ENCODE results near the gene THOC1.

The THOC1 gene

DNA sequence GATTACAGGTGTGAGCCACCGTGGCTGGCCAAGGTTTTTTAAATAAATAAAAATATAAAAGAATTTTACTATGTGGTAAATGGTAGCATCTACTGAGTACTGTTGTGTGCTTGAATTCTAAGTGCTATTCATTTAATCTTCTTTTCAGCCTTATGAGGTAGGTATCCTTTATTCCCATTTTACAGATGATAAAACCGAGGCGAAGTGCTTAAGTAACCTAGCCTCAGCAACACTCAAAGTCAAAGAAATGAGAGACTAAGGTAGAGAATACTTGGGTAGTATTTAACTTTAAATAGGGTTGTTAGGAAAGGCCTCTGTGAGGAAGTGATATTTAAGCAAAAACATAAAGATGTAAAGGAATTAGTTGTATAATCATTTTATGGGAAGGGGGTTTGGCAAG is 5.7 kb upstream of the THOC1 start:
- Histone ChIP-seq H3K27ac (ENCODE audit: low read depth, low read length) (no peak overlapping the region), H3K36me3 (ENCODE audit: insufficient read depth, low read length) (no peaks in the 10 kb centered on the region), H3K9me3 (ENCODE audit: low read length) (no peaks in the 10 kb centered on the region), H3K4me1 (ENCODE audit: insufficient read depth, low read length) (peaks cover 10% of the 10 kb centered on the region), H3K27me3 (ENCODE audit: control insufficient read depth in 1 of 2, insufficient read depth in 2 of 2, low read length in 2 of 2) (no peaks in the 10 kb centered on the region), H3K4me3 (ENCODE audit: low read depth in 1 of 2, low read length in 2 of 2) (no peak overlapping the region), H3K9ac (ENCODE audit: low read length) (no peak overlapping the region)

DNA sequence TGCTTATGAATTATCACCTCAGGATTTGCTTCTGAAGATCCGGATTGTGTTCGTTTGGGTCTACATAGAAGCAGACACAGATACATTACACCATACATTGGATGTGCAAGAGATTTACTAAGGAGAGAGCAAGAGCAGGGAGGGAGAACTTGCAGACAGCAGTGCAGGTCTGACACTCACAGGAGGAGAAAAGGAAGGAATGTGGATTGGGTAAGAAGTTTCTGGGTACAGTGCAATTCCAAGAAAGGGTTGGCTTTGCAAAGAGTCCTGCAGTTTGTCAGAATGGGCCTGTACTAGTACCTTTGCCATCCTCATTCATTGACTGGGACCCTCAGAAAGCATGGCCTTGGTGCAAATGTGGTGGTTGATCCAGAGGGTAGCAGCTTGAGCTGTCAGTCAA is 4.8 kb upstream of the THOC1 start:
- no peaks in the 10 kb centered on the region for H3K27me3 ChIP-seq (ENCODE audit: control insufficient read depth in 1 of 2, insufficient read depth in 2 of 2, low read length in 2 of 2)
- H3K9me3 ChIP-seq (ENCODE audit: low read length) = no peaks in the 10 kb centered on the region
- H3K4me3 ChIP-seq (ENCODE audit: low read depth in 1 of 2, low read length in 2 of 2) = no peak overlapping the region
- peaks cover 11% of the 10 kb centered on the region for H3K4me1 ChIP-seq (ENCODE audit: insufficient read depth, low read length)
- no peaks in the 10 kb centered on the region for H3K36me3 ChIP-seq (ENCODE audit: insufficient read depth, low read length)
- no peak overlapping the region for H3K27ac ChIP-seq (ENCODE audit: low read depth, low read length)
- H3K9ac ChIP-seq (ENCODE audit: low read length) = no peak overlapping the region

DNA sequence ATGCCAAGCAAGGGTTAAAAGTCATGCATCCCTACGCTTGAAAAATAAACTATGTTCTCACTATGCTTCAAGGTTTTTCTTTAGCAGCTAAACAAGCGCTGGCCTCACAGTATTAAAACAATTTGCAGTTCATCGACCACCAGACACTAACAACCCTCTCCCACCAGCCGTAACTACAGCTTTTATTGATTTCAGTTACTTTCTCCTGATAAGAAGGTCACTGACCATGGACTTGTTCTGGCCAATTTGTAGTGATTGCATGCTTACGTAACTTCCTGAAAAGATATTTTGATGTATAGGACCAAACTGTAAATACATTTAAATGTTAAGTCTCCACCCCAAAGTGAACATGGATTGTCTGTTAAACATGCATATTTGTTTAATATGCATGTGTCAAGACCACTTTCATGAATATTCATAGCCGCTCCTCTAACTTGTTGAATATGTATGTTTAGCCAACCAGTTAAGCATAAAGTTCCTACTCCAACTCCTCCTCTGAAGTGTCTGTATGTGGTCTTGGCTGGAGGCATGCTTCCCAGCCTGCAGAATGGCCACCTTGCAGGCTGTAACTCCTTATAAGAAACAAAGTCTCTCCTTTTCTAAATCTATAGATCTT is 1.7 kb upstream of the THOC1 start:
- H3K4me3 ChIP-seq (ENCODE audit: low read depth in 1 of 2, low read length in 2 of 2) = peak overlapping the region in 1 of 2 donors; percentile 98

DNA sequence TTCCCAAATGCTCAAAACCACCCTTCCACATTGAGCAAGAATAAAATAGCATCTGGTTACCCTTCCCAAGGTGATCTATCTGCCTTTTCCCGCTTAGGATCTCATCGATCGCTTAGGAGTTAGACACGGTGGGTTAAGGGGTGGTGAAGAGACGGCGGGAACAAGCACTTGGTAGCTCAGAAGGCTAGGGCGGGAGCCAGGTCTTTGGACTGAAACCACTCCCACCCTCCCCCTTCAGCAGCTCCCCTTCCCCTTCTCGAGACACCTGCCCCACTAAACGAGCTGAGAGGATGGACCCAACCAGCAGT is 513 bp downstream of the THOC1 start:
- peak overlapping the region; percentile 96 for H3K27ac ChIP-seq (ENCODE audit: low read depth, low read length)
- no peaks in the 10 kb centered on the region for H3K9me3 ChIP-seq (ENCODE audit: low read length)
- peak overlapping the region; percentile 97 for H3K9ac ChIP-seq (ENCODE audit: low read length)
- peak overlapping the region; percentile 94 to 98 for H3K4me3 ChIP-seq (ENCODE audit: low read depth in 1 of 2, low read length in 2 of 2)
- no peaks in the 10 kb centered on the region for H3K27me3 ChIP-seq (ENCODE audit: control insufficient read depth in 1 of 2, insufficient read depth in 2 of 2, low read length in 2 of 2)
- H3K4me1 ChIP-seq (ENCODE audit: insufficient read depth, low read length) = peaks cover 14% of the 10 kb centered on the region
- peaks cover 20% of the 10 kb centered on the region for H3K36me3 ChIP-seq (ENCODE audit: insufficient read depth, low read length)

More for the DNA sequence above, 1.7 kb upstream of the THOC1 start:
- Histone ChIP-seq H3K9me3 (ENCODE audit: low read length) (no peaks in the 10 kb centered on the region), H3K27me3 (ENCODE audit: control insufficient read depth in 1 of 2, insufficient read depth in 2 of 2, low read length in 2 of 2) (no peaks in the 10 kb centered on the region), H3K4me1 (ENCODE audit: insufficient read depth, low read length) (peaks cover 14% of the 10 kb centered on the region), H3K27ac (ENCODE audit: low read depth, low read length) (no peak overlapping the region), H3K36me3 (ENCODE audit: insufficient read depth, low read length) (peaks cover 3% of the 10 kb centered on the region), H3K9ac (ENCODE audit: low read length) (no peak overlapping the region)

DNA sequence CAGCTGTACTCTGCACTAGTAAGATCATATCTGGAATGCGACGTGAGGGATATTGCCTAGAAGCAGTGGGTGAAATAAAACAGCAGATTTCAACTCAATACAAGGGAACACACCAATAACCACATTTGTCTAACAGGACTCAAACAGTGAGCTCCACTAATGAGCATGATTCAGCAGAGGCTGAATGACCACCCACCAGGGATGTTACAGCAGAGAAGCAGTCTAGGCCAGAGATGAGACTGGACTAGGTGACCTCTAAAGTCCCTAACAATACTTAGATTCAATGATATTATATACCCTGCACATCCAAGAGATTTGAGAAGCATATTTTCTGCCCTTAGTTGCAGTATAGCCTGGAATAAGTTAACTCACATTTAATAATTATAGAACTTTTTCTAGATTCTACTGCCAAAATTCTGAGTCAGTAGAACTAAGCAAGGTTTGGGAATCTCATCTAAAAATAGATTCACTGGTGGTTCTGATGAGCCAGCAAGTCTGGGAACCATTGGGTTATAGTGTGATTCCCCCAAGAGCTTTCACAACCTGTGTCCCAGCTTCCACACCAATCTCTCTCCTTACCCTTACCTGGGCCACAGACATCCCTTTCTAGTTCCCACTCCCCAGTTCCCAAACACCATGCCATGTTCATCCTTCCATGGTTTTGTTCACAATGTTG is 6.3 kb downstream of the THOC1 start:
- Histone ChIP-seq H3K27me3 (ENCODE audit: control insufficient read depth in 1 of 2, insufficient read depth in 2 of 2, low read length in 2 of 2) (no peaks in the 10 kb centered on the region), H3K27ac (ENCODE audit: low read depth, low read length) (no peak overlapping the region), H3K36me3 (ENCODE audit: insufficient read depth, low read length) (peaks cover 55% of the 10 kb centered on the region), H3K9me3 (ENCODE audit: low read length) (no peaks in the 10 kb centered on the region), H3K4me3 (ENCODE audit: low read depth in 1 of 2, low read length in 2 of 2) (no peak overlapping the region), H3K4me1 (ENCODE audit: insufficient read depth, low read length) (no peaks in the 10 kb centered on the region), H3K9ac (ENCODE audit: low read length) (no peak overlapping the region)

DNA sequence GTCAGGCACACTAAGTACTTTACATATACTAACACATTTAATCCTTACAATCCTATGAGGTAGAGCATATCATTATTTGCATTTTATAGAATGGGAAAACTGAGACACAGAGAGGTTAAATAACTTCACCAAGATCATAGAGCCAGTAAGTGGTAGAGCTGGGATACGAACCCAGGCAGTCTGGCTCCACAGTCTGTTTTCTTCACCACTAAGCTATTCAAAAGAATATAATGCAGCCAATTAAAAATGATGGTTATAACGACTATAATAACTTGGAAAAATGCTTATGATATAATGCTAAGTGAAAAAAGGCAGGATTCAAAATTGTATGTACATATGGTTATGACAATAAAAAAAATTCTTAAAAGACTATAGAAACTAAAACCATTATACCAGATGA is 7.3 kb downstream of the THOC1 start:
- H3K9ac ChIP-seq (ENCODE audit: low read length) = no peak overlapping the region
- no peaks in the 10 kb centered on the region for H3K9me3 ChIP-seq (ENCODE audit: low read length)
- H3K27ac ChIP-seq (ENCODE audit: low read depth, low read length) = no peak overlapping the region
- no peaks in the 10 kb centered on the region for H3K4me1 ChIP-seq (ENCODE audit: insufficient read depth, low read length)
- H3K36me3 ChIP-seq (ENCODE audit: insufficient read depth, low read length) = peaks cover 64% of the 10 kb centered on the region
- no peak overlapping the region for H3K4me3 ChIP-seq (ENCODE audit: low read depth in 1 of 2, low read length in 2 of 2)
- no peaks in the 10 kb centered on the region for H3K27me3 ChIP-seq (ENCODE audit: control insufficient read depth in 1 of 2, insufficient read depth in 2 of 2, low read length in 2 of 2)

DNA sequence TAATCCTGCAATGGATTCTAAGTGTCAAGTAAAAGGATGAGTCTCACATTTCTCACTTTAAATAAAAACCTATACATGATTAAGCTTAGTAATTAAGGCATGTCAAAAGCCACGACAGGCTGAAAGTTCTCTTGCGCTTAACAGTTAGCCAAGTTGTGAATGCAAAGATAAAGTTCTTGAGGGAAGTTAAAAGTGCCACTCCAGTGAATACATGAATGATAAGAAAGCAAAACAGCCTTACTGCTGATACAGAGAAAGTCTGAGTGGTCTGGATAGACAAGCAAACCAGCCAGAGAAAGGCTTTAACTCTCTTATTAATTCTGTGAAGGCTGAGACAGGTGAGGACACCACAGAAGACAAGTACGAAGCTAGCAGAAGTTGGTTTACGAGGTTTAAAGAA is 12.7 kb downstream of the THOC1 start:
- Histone ChIP-seq H3K9ac (ENCODE audit: low read length) (no peak overlapping the region), H3K27ac (ENCODE audit: low read depth, low read length) (no peak overlapping the region), H3K27me3 (ENCODE audit: control insufficient read depth in 1 of 2, insufficient read depth in 2 of 2, low read length in 2 of 2) (no peaks in the 10 kb centered on the region), H3K9me3 (ENCODE audit: low read length) (no peaks in the 10 kb centered on the region), H3K4me3 (ENCODE audit: low read depth in 1 of 2, low read length in 2 of 2) (no peak overlapping the region), H3K36me3 (ENCODE audit: insufficient read depth, low read length) (peaks cover 78% of the 10 kb centered on the region), H3K4me1 (ENCODE audit: insufficient read depth, low read length) (no peaks in the 10 kb centered on the region)

DNA sequence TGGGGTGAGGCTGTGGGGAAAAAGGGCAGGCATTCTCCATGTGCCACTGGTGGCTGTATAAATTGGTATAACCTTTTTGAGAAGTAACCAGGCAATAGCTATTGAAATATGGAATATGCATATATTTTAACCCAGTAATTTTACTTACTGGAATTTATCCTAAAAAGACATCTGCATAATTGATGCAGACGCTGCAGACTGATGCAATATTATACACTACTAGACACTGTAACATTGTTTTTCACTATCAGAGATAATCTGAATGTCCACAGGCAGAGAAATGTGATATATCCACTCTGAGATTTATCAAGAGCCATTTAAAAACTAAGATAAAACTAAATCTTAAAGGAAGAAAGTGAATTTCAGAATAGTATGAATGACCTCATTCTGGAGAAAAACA is 14.7 kb downstream of the THOC1 start:
- Histone ChIP-seq H3K27me3 (ENCODE audit: control insufficient read depth in 1 of 2, insufficient read depth in 2 of 2, low read length in 2 of 2) (no peaks in the 10 kb centered on the region), H3K27ac (ENCODE audit: low read depth, low read length) (no peak overlapping the region), H3K36me3 (ENCODE audit: insufficient read depth, low read length) (peaks cover 68% of the 10 kb centered on the region), H3K4me1 (ENCODE audit: insufficient read depth, low read length) (no peaks in the 10 kb centered on the region), H3K9me3 (ENCODE audit: low read length) (no peaks in the 10 kb centered on the region), H3K4me3 (ENCODE audit: low read depth in 1 of 2, low read length in 2 of 2) (no peak overlapping the region), H3K9ac (ENCODE audit: low read length) (no peak overlapping the region)

DNA sequence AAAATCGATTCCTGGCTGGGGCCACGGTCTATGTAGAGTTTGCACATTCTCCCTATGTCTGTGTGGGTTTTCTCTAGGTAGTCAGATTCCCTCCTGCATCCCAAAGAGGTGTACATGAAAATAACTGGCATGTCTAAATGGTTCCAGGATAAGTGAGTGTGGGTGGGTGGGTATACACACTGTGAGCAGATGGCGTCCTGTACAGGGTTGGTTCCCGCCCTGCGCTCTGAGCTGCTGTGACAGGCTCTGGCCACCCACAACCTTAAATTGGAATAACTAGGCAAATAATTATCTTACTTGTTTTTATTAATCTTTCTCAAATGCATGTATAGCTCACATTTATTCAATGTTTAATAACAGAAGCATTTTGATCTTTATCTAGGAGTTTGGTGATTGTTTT is 16.3 kb downstream of the THOC1 start:
- H3K9ac ChIP-seq (ENCODE audit: low read length) = no peak overlapping the region
- no peaks in the 10 kb centered on the region for H3K9me3 ChIP-seq (ENCODE audit: low read length)
- H3K4me1 ChIP-seq (ENCODE audit: insufficient read depth, low read length) = no peaks in the 10 kb centered on the region
- H3K36me3 ChIP-seq (ENCODE audit: insufficient read depth, low read length) = peaks cover 69% of the 10 kb centered on the region
- H3K4me3 ChIP-seq (ENCODE audit: low read depth in 1 of 2, low read length in 2 of 2) = no peak overlapping the region
- no peak overlapping the region for H3K27ac ChIP-seq (ENCODE audit: low read depth, low read length)
- H3K27me3 ChIP-seq (ENCODE audit: control insufficient read depth in 1 of 2, insufficient read depth in 2 of 2, low read length in 2 of 2) = no peaks in the 10 kb centered on the region

DNA sequence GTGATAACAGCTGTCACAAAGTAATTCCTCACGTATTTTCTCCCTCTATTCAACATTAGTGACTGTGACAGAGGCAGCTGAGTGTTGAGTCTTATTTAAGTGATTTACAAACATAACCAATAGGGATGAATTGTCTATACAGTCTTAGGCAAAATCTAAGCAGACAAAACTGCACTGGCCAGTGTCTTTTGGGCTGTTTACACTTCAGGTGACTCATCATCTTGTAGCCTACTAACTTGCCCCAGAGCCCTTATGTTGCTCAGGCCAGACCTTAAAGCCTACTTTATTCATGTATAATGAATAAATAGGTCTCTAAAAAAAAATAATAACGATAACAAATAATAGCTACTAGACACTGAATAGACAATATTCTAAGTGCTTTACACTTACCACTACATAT is 17.2 kb downstream of the THOC1 start:
- Histone ChIP-seq H3K36me3 (ENCODE audit: insufficient read depth, low read length) (peaks cover 61% of the 10 kb centered on the region), H3K27ac (ENCODE audit: low read depth, low read length) (no peak overlapping the region), H3K9ac (ENCODE audit: low read length) (no peak overlapping the region), H3K4me3 (ENCODE audit: low read depth in 1 of 2, low read length in 2 of 2) (no peak overlapping the region), H3K9me3 (ENCODE audit: low read length) (no peaks in the 10 kb centered on the region), H3K4me1 (ENCODE audit: insufficient read depth, low read length) (no peaks in the 10 kb centered on the region), H3K27me3 (ENCODE audit: control insufficient read depth in 1 of 2, insufficient read depth in 2 of 2, low read length in 2 of 2) (no peaks in the 10 kb centered on the region)

DNA sequence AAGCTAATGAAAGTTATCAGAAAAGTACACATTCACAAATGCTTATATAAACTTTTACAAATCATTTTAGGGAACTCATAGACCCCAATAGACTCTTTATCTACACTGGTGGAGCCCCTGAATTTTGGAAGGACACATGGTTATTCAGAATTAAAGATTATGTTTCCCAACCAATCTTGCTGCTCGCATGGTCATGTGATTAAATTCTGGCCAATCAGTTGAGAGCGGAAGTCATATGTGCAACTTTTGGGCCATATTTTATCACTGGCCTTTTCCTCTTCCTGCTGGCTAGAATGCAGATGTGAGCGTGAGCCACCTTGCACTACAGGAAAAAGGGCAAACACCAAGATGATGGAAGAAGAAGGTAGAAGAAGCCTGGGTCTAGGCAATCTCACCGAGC is 19.8 kb downstream of the THOC1 start:
- Histone ChIP-seq H3K9me3 (ENCODE audit: low read length) (no peaks in the 10 kb centered on the region), H3K4me3 (ENCODE audit: low read depth in 1 of 2, low read length in 2 of 2) (no peak overlapping the region), H3K36me3 (ENCODE audit: insufficient read depth, low read length) (peaks cover 58% of the 10 kb centered on the region), H3K27me3 (ENCODE audit: control insufficient read depth in 1 of 2, insufficient read depth in 2 of 2, low read length in 2 of 2) (no peaks in the 10 kb centered on the region), H3K4me1 (ENCODE audit: insufficient read depth, low read length) (no peaks in the 10 kb centered on the region), H3K9ac (ENCODE audit: low read length) (no peak overlapping the region), H3K27ac (ENCODE audit: low read depth, low read length) (no peak overlapping the region)

DNA sequence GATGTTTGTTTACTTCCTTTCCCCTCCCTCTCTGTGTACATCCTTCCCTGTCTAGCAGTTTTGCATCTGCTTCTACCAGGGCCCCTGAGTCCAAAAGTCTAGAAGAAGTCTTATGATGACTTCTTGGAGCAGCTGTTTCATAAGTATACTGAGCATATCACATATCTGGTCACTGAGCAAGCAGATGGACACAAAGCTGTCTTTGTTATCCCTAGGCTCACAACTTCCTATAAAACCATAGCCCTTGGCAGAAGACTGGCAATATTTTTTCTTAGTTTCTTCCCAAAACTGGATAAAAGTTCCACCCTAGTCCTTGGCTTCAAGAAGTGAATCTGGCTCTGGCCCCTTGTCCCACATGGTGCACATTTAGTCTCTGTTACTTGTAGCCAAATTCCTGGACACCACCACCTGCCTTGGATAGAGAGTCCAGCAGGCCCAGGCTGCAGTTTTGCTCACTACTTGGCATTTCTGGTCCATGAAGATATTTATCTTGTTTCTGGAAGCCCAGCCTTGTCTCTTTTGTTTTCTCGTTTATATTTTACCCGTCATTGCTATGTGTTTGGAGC is 22.5 kb downstream of the THOC1 start:
- Histone ChIP-seq H3K36me3 (ENCODE audit: insufficient read depth, low read length) (peaks cover 34% of the 10 kb centered on the region), H3K4me1 (ENCODE audit: insufficient read depth, low read length) (no peaks in the 10 kb centered on the region), H3K9me3 (ENCODE audit: low read length) (no peaks in the 10 kb centered on the region), H3K27ac (ENCODE audit: low read depth, low read length) (no peak overlapping the region), H3K27me3 (ENCODE audit: control insufficient read depth in 1 of 2, insufficient read depth in 2 of 2, low read length in 2 of 2) (no peaks in the 10 kb centered on the region), H3K4me3 (ENCODE audit: low read depth in 1 of 2, low read length in 2 of 2) (no peak overlapping the region), H3K9ac (ENCODE audit: low read length) (no peak overlapping the region)
